ENCODE results near the gene BLCAP.
"Not testable (repeated sequence)": the region's sequence is repeated elsewhere in the genome, so short reads cannot be mapped to it uniquely, and the experiment has no call there.

BLCAP gene

GRCh38 chr20:37527638-37528445 lies at the start of gene BLCAP:
TSS of gene BLCAP (minus strand) at chr20:37527876. CDS start at chr20:37519174, 8,702 bp downstream.
- DNase-seq, result peak; percentile 86

- DNase-seq, result not testable (repeated sequence)
Observed at GRCh38 chr20:37577436-37577835, 49.8 kb upstream of the BLCAP start.

GRCh38 chr20:37576911-37577310 lies 49.2 kb upstream of the BLCAP start:
- no peak for DNase-seq

GRCh38 chr20:37575884-37576283 lies 48.2 kb upstream of the BLCAP start:
- DNase-seq, result no peak

GRCh38 chr20:37574199-37574890 lies 46.7 kb upstream of the BLCAP start:
- no peak for DNase-seq

GRCh38 chr20:37573626-37574198 lies 46.0 kb upstream of the BLCAP start:
- DNase-seq, result no peak

GRCh38 chr20:37571033-37571432 lies 43.4 kb upstream of the BLCAP start:
- DNase-seq, result no peak

GRCh38 chr20:37570419-37570818 lies 42.7 kb upstream of the BLCAP start:
- no peak for DNase-seq

- no peak for DNase-seq
Observed at GRCh38 chr20:37567671-37568588, 40.3 kb upstream of the BLCAP start.

GRCh38 chr20:37567331-37567665 lies 39.6 kb upstream of the BLCAP start:
- no peak for DNase-seq

GRCh38 chr20:37566590-37567330 lies 39.1 kb upstream of the BLCAP start:
- DNase-seq, result no peak

GRCh38 chr20:37565134-37565811 lies 37.6 kb upstream of the BLCAP start:
- no peak for DNase-seq

- peak; percentile 10 for DNase-seq
Observed at GRCh38 chr20:37564388-37565133, 36.9 kb upstream of the BLCAP start.

- DNase-seq, result no peak
Observed at GRCh38 chr20:37564016-37564387, 36.3 kb upstream of the BLCAP start.

GRCh38 chr20:37562695-37563480 lies 35.2 kb upstream of the BLCAP start:
- DNase-seq, result no peak

GRCh38 chr20:37560629-37561028 lies 33.0 kb upstream of the BLCAP start:
- no peak for DNase-seq

GRCh38 chr20:37559312-37560027 lies 31.8 kb upstream of the BLCAP start:
- no peak for DNase-seq

- no peak for DNase-seq
Observed at GRCh38 chr20:37558779-37559178, 31.1 kb upstream of the BLCAP start.

GRCh38 chr20:37558306-37558705 lies 30.6 kb upstream of the BLCAP start:
- DNase-seq, result no peak

Data from activated CD4-positive, alpha-beta T cell treated with anti-CD3 and anti-CD28 coated beads for 1 hour (primary cell).